Stimulated activated naive CD4-positive, alpha-beta T cell treated with Interleukin-2 at 50 U/mL for 16 hours (primary cell): ENCODE results near the gene KIF5B.
"Not testable (repeated sequence)": the region's sequence is repeated elsewhere in the genome, so short reads cannot be mapped to it uniquely, and the experiment has no call there.

Source experiments
- DNase-seq: peaks from one replicate; lab custom pipeline; 2025; lab: John Stamatoyannopoulos, UW

Gene KIF5B

GRCh38 chr10:32007026-32007425 is 49.2 kb downstream of the KIF5B start:
- no peak for DNase-seq

GRCh38 chr10:32005050-32005449 is 51.2 kb downstream of the KIF5B start:
- no peak for DNase-seq

- DNase-seq = no peak
Measured at GRCh38 chr10:32004161-32004591, 52.0 kb downstream of the KIF5B start.

GRCh38 chr10:32002531-32002930 is 53.7 kb downstream of the KIF5B start:
- DNase-seq = no peak

- DNase-seq = no peak
Measured at GRCh38 chr10:32000937-32001336, 55.3 kb downstream of the KIF5B start.

GRCh38 chr10:31999836-32000235 is 56.4 kb downstream of the KIF5B start:
- no peak for DNase-seq

GRCh38 chr10:31999070-31999660 is 57.1 kb downstream of the KIF5B start:
- no peak for DNase-seq

GRCh38 chr10:31994926-31995325 is 61.3 kb downstream of the KIF5B start:
- DNase-seq = no peak

GRCh38 chr10:31990937-31991336 is 65.3 kb downstream of the KIF5B start:
- no peak for DNase-seq

GRCh38 chr10:31987786-31988185 is 68.4 kb downstream of the KIF5B start:
- DNase-seq = not testable (repeated sequence)

GRCh38 chr10:31982111-31982510 is 74.1 kb downstream of the KIF5B start:
- no peak for DNase-seq

- no peak for DNase-seq
Measured at GRCh38 chr10:31980471-31980870, 75.8 kb downstream of the KIF5B start.

- DNase-seq = not testable (repeated sequence)
Measured at GRCh38 chr10:31979071-31979470, 77.2 kb downstream of the KIF5B start.

- no peak for DNase-seq
Measured at GRCh38 chr10:31978156-31978483, 78.1 kb downstream of the KIF5B start.

- DNase-seq = no peak
Measured at GRCh38 chr10:31977440-31978155, 78.6 kb downstream of the KIF5B start.

GRCh38 chr10:31975157-31975765 is 81.0 kb downstream of the KIF5B start:
- DNase-seq = no peak

GRCh38 chr10:31974434-31975124 is 81.6 kb downstream of the KIF5B start:
- DNase-seq = no peak

GRCh38 chr10:31972519-31973041 is 83.6 kb downstream of the KIF5B start:
- DNase-seq = no peak

- not testable (repeated sequence) for DNase-seq
Measured at GRCh38 chr10:31969847-31970246, 86.4 kb downstream of the KIF5B start.

GRCh38 chr10:31963589-31963980 is 92.6 kb downstream of the KIF5B start:
- no peak for DNase-seq

- no peak for DNase-seq
Measured at GRCh38 chr10:31962826-31963588, 93.2 kb downstream of the KIF5B start.
